ENCODE data around the gene DNAJB8.

The DNAJB8 gene

GRCh38 chr3:128493570-128494366, 27.1 kb upstream of the DNAJB8 start:
- no peak overlapping the region for H3K4me3 ChIP-seq (ENCODE audit: low read depth, low read length)
- TF ChIP-seq, protein P1, sequence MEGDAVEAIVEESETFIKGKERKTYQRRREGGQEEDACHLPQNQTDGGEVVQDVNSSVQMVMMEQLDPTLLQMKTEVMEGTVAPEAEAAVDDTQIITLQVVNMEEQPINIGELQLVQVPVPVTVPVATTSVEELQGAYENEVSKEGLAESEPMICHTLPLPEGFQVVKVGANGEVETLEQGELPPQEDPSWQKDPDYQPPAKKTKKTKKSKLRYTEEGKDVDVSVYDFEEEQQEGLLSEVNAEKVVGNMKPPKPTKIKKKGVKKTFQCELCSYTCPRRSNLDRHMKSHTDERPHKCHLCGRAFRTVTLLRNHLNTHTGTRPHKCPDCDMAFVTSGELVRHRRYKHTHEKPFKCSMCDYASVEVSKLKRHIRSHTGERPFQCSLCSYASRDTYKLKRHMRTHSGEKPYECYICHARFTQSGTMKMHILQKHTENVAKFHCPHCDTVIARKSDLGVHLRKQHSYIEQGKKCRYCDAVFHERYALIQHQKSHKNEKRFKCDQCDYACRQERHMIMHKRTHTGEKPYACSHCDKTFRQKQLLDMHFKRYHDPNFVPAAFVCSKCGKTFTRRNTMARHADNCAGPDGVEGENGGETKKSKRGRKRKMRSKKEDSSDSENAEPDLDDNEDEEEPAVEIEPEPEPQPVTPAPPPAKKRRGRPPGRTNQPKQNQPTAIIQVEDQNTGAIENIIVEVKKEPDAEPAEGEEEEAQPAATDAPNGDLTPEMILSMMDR (IDR thresholded peaks at IDR 0.05; ENCODE audit: low read depth, low read length) = no peak

DNA sequence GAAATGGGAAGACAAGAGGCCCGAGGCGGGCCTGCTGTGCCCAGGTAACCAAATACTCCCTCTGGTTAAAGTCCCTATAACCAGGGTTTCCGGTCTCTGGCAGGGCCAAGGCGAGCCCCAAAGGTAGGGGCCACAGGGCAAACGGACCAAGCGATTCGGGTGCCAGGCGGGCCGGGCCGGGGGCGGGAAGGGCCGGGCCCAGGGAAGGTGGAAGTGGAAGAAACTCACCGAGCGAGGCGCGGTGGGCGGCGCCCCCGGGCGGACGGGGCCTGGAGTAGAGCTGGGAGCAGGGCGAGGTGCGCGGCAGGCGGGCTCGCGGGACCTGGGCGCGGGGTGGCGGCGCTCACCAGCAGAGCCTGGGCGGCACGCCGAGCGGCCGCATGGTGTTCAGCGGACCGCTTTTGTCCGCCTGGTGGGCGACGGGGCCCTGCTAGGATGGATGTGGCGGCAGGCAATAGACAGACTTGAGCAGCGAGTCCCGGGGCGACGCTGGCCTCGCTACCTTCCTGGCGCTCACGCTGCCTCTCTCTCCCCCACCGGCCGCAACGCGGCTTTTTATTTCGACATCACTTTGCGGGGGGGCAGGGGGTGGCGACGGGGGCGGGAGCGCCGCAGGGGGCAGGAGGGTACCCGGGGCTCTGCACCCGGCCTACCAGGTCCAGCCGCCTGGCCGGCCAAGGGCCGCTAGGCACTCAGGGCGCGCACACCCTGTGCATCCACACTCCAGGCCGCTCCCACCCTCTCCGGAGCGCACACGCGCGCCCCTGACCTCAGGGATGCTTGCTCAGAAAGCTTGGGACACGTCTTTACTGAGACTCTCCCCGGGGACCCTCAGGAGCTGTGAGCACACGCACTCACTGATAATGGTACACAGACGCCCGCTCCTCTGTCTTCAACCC, 26.2 kb upstream of the DNAJB8 start, which contains the start of gene GATA2:
TSS of gene GATA2 (minus strand) at position 531 of the 899 bp plus-strand sequence. CDS start 6,170 bp downstream, outside the sequence.
- no peak within 1 kb of the TSS for H3K4me3 ChIP-seq (ENCODE audit: low read depth, low read length)
- TF ChIP-seq, protein P1 (IDR thresholded peaks at IDR 0.05; ENCODE audit: low read depth, low read length) = no peak

DNA sequence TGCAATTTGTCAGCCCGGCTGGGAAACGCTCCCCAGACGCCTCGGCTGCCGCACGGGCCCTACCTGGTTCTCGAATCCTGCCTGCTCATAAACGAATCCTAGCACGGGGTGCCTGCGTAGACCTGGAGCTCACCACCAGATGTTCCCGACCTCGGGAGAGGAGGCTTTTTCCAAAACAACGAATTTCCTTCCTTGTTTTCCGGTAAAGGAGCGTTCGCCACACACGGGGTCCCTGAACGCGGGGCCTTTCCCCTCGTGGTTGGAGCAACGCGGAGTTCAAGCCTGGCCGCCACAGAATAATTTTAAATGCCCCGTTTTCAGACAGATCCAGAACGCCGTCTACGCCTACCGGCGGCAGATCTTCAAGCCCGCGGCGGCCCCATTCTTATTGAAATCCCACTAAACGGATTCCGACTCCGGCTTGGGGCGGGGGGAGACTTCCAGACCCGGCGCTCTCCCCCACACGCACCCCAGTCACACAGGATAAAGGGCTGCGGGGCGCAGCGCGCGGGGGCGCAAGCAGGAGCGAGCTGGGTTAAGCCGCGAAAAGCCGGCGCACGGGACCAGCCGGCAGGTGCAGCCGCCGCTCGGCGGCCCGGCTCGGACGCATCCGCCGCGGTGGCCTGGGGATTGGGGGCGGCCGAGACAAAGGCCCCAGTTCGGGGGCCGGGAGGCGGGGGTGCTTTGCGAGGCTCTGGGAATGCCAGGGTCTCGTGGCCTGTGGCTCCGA, 25.4 kb upstream of the DNAJB8 start:
- TF ChIP-seq, protein P1 (IDR thresholded peaks at IDR 0.05; ENCODE audit: low read depth, low read length) = no peak
- no peak overlapping the region for H3K4me3 ChIP-seq (ENCODE audit: low read depth, low read length)

GRCh38 chr3:128491691-128491940, 24.9 kb upstream of the DNAJB8 start:
- TF ChIP-seq, protein P1 (IDR thresholded peaks at IDR 0.05; ENCODE audit: low read depth, low read length) = no peak
- no peak overlapping the region for H3K4me3 ChIP-seq (ENCODE audit: low read depth, low read length)

DNA sequence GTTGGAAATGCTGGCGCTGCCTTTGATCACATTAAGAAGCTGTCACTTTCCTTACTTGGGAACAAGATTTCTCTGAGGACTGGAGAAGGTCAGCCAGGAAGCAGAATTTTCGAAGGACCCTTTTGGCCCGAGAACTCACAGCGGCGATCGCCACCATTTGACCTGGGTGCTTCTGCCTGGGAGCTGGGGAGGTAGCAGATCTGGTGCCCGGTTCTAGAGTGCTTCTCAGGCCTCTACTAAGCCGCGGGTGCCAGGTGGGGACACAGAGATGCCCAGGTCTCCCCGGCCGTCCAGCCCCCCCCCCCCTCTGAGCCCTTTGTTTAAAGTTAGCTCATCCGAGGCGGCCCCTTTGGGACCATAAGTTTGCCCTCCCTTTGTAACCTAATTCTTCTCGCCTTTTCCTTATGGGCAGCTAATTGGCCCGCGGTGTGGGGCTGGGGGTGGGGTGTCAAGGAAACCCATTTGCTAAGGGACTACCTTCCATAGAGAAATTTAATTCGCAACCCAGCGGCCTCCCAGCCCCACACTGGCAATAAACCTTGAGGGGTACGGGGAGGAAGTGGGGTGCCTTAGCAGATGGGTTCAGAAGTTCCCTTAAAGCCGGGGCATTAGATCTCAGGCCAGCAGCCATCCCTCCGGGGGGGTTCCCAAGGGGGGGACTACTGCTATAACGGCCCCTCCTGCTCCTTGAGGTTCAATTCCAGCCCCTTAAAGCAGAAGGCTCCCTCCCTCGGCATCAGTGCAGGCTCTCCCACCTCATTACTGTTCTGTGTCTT, 24.4 kb upstream of the DNAJB8 start:
- TF ChIP-seq, protein P1 (IDR thresholded peaks at IDR 0.05; ENCODE audit: low read depth, low read length) = no peak
- H3K4me3 ChIP-seq (ENCODE audit: low read depth, low read length) = no peak overlapping the region

GRCh38 chr3:128490650-128490914, 23.9 kb upstream of the DNAJB8 start:
- TF ChIP-seq, protein P1 (IDR thresholded peaks at IDR 0.05; ENCODE audit: low read depth, low read length) = no peak
- no peak overlapping the region for H3K4me3 ChIP-seq (ENCODE audit: low read depth, low read length)
